GM12892 (cell line): ENCODE results near the gene HSPB1. TPM values are rescaled to one million over a fixed set of nuclear protein-coding genes. Genes with fewer than 3 reads are reported as not detected.
A peak's percentile ranks its signal among the peaks of the same experiment; 100 is the strongest.

Experiments
- DNase-seq: peaks from one replicate; pipeline ENCODE4 v3.0.0; 2011; ENCODE audit not compliant: insufficient read length
- FAIRE-seq: peaks from 2 replicates; lab custom pipeline; 2011; peaks lifted over from hg19 to GRCh38; lab: Jason Lieb, UNC
- POLR2A ChIP-seq: IDR thresholded peaks from 2 replicates; pipeline ENCODE4 v1.6.1; 2011; ENCODE audit warnings: low read depth, low read length, control low read depth
- POLR2AphosphoS5 ChIP-seq: IDR thresholded peaks from 2 replicates; pipeline ENCODE4 v1.6.1; 2011; ENCODE audit warnings: low read depth, low read length, control low read depth
- TAF1 ChIP-seq: IDR thresholded peaks from 2 replicates; pipeline ENCODE4 v1.6.1; 2011; ENCODE audit warnings: low read depth, mild to moderate bottlenecking, control low read depth, low read length, borderline replicate concordance
- polyA plus RNA-seq: library from polyadenylated mRNA; unstranded; fragments of >200 nt; gene quantifications from one replicate; pipeline ENCODE4 v1.2.1, GENCODE V29; 2012; ENCODE audit warnings: missing spikeins, inconsistent platforms; ENCODE audit not compliant: missing spikeins

Gene HSPB1
- 36.7 TPM for polyA plus RNA-seq

DNA sequence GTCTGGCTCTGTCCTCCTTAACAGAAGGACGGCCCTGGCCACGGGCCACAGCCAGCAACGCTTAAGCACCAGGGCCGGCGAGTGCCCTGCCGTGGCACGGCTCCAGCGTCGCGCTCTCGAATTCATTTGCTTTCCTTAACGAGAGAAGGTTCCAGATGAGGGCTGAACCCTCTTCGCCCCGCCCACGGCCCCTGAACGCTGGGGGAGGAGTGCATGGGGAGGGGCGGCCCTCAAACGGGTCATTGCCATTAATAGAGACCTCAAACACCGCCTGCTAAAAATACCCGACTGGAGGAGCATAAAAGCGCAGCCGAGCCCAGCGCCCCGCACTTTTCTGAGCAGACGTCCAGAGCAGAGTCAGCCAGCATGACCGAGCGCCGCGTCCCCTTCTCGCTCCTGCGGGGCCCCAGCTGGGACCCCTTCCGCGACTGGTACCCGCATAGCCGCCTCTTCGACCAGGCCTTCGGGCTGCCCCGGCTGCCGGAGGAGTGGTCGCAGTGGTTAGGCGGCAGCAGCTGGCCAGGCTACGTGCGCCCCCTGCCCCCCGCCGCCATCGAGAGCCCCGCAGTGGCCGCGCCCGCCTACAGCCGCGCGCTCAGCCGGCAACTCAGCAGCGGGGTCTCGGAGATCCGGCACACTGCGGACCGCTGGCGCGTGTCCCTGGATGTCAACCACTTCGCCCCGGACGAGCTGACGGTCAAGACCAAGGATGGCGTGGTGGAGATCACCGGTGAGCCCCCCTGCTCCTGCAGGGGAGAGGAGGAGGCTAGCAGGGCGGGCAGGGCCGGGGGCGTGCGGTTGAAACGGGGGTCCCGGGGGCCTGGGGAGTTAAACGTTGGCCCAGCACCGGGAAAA, at the start of gene HSPB1:
HSPB1 (plus strand) TSS at position 327 of the 855 bp plus-strand sequence; CDS start at position 367, 40 bp downstream.
- no peak for FAIRE-seq

DNA sequence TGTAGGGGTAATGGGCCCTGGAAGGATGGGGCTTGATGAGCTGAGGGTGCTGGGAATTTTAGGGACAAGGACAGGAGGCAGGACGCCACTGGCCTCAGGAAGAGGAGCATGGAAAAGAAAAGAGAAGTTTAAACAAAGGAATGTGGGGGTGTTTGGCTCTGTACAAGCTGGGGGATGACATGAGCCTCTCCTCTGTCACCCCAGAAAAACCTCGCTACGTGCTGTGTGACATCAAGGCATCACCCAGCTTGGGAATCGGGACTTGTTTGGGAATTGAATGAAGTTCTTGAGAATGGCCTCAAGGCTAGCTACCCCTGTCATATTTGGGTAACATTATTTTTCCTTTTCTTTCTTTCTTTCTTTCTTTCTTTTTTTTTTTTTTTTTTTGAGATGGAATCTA, 47.7 kb upstream of the HSPB1 start:
- FAIRE-seq: no peak
- DNase-seq: no peak
- TF ChIP-seq POLR2A: no peak
- TF ChIP-seq POLR2AphosphoS5: no peak
- no peak for TF ChIP-seq TAF1

More for the DNA sequence above, at the start of gene HSPB1:
- peak; percentile 64 for DNase-seq
- TF ChIP-seq POLR2AphosphoS5 (peak; percentile 67; the same call in 1 of the 2 replicates), TAF1 (0 out of 2 replicates have a peak, but pooled peaks have one; percentile 51), POLR2A (peak; percentile 82; the same call in 1 of the 2 replicates)

DNA sequence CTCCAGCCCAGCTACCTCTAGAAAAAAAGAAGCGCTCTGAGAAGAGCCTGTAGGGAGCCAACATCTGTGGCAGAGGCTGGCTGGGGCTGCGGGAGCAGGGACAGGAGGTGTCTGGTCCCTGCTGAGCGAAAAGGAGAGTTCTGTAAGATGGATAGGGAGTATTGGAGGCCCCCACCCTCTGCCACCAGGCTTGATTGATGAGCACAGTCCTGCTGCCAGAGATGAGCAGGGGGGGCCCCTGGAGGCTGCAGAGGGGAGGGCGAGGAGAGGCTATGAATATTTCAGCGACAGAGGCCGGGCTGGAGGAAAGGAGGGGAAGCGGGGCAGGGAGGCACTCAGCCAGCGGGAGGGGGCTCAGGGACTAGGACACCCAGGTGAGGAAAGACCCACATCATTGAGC, 44.5 kb upstream of the HSPB1 start:
- FAIRE-seq (no peak), DNase-seq (no peak)
- TF ChIP-seq TAF1: no peak
- no peak for TF ChIP-seq POLR2AphosphoS5
- TF ChIP-seq POLR2A: no peak

DNA sequence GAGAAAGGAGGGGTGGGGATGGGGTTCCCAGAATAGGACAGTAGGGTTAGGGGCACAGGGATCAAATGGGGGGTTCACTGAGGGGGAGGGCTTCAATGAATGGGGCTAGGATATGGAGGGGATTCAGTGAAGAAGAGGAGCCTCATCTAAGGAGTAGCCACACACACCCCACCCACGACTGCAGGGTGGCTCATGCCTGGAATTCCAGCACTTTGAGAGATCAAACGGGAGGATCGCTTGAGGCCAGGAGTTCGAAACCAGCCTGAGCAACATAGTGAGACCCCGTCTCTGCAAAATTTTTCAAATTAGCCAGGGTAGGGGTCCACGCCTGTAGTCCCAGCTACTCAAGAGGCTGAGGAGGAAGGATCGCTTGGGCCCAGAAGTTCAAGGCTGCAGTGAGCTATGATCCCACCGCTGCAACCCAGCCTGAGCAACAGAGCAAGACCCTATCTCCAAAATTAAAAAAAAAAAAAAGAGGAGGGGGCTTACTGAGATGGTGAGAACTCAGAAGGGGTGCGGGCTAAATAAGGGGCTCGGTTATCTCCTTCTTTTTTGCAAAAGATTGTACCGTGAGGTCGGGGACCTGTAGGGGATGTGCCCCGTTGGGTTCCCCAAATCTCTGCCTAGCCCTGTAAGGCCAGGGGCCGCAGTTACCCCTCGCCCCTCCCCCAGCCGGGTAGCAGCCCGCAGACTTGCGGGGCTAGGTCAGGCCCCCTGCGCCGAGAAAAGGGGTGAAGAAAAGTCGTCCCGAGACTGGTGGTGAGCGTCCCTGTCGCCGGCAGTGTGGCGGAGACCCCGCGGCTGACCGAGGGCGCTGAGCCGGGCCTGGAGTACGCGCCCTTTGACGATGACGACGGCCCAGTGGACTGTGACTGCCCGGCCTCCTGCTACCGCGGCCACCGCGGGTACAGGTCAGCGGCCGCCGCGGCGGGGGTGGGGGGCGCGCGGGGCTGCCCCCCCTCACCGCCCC, 43.1 kb upstream of the HSPB1 start:
- FAIRE-seq: no peak

DNA sequence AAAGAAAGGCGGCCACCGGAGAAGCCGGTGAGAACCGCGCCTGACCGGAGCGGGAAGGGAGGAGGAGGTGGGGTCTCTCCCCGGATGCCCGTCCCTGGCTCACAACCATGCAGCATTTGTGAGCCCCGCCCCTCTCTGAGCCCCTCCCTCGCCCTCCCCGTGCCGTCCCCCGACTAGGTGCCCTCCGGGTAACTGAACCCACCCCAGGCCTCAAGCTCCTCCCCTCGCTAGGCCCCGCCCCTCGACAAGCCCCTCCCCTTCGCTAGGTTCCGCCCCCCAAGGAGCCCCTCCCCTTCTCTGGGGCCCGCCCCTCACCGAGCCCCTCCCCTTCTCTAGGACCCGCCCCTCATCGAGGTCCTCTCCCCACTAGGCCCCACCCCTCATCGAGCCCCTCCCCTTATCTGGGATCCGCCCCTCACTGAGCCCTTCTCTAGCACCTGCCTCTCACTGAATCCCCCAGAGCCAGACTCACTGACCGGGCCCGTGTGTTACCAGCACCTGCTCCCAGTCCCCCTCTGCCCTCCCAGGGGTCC, 42.2 kb upstream of the HSPB1 start:
- FAIRE-seq (no peak), DNase-seq (no peak)
- TF ChIP-seq POLR2A (no peak), TAF1 (no peak), POLR2AphosphoS5 (no peak)

More for the DNA sequence above, 43.1 kb upstream of the HSPB1 start:
- DNase-seq: no peak
- no peak for TF ChIP-seq POLR2AphosphoS5
- no peak for TF ChIP-seq TAF1
- TF ChIP-seq POLR2A: no peak

DNA sequence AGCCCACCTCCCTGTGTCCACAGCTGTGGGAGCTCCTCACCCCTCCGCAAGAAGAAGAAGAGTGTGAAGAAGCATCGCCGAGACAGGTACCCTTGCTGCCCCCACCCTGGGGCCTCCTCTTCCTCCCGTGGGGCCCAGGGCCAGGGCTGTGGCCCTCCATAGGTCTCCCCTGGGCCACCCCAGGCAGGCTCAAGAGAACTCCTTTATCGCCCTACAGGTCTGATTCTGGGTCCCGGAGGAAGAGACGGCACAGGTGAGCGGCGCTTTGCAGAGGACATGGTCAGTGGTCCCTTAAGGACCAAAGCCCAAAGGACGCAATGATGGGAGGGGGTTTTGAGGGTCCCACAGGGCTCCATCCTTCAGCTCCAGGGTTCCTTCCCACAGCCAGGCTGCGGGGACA, 41.1 kb upstream of the HSPB1 start:
- DNase-seq: no peak
- FAIRE-seq: no peak
- TF ChIP-seq POLR2A (no peak), POLR2AphosphoS5 (no peak), TAF1 (no peak)

DNA sequence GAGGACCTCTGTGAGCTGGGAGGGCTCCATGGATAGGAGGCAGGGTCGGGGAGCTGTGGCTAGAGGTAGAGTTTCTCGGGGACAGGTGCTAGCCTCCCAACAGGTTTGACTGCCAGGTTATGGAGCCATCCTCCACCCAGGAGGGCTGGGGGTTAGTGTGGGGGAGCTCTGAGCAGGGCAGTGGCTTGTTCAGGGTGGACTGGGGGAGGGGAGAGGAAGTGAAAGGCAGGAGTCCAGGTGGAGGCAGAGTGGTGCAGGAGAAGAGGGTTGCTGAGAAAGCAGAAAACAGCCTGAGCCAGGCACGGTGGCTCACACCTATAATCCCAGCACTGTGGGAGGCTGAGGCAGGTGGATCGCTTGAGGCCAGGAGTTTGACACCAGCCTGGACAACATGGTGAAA, 40.5 kb upstream of the HSPB1 start:
- FAIRE-seq: no peak
- TF ChIP-seq TAF1 (no peak), POLR2A (no peak), POLR2AphosphoS5 (no peak)
- no peak for DNase-seq

DNA sequence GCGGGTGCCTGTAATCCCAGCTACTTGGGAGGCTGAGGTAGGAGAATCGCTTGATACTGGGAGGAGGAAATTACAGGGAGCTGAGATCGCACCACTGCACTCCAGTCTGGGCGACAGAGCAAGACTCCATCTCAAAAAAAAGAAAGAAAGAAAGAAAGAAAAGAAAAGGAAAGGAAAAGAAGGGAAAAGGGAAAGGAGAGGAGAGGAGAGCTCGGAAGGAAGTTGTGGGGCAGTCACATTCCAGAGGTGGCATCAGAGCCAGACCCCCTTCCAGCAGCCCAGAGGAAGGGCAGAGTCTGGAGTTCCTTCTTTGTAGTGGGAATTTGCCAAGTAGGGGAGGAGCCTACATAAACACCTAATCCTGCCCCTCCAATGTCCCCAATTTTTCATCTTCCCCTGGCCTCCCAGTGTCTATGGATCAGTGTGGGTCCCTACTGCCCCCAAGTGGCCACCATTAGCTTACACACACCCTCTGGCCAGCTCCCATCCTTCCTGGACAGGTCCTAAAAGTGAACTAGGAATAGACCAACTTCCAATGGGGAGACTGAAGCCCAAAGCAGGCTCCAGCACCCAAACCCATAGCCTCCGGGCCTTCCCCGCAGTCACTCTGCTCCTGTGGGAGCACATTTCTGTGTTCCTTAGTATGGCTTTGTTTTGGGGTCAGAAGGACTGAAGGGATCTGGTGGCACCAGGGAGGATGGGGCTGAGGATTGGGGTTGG, 39.6 kb upstream of the HSPB1 start:
- TF ChIP-seq POLR2AphosphoS5: no peak
- no peak for TF ChIP-seq TAF1
- no peak for TF ChIP-seq POLR2A
- DNase-seq (no peak), FAIRE-seq (peak; percentile 61)

DNA sequence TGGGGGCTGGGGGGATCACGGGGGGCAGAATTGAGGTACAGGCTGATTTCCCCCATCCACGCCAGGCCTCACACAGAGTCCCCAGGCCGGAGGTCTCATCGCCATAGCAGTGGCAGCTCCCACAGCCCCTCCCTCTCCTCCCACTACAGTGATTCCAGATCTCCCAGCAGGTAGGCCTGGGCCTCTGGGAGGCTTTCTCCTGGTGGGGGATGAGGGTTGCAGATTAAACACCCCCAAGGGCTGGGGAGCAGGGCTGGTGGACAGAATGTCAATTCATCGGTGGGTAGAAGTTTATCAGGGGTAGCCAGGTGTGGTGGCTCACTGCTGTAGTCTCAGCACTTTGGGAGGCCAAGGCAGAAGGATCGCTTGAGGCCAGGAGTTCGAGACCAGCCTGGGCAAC, 37.2 kb upstream of the HSPB1 start:
- DNase-seq (no peak), FAIRE-seq (no peak)
- TF ChIP-seq POLR2A (no peak), TAF1 (no peak), POLR2AphosphoS5 (no peak)

DNA sequence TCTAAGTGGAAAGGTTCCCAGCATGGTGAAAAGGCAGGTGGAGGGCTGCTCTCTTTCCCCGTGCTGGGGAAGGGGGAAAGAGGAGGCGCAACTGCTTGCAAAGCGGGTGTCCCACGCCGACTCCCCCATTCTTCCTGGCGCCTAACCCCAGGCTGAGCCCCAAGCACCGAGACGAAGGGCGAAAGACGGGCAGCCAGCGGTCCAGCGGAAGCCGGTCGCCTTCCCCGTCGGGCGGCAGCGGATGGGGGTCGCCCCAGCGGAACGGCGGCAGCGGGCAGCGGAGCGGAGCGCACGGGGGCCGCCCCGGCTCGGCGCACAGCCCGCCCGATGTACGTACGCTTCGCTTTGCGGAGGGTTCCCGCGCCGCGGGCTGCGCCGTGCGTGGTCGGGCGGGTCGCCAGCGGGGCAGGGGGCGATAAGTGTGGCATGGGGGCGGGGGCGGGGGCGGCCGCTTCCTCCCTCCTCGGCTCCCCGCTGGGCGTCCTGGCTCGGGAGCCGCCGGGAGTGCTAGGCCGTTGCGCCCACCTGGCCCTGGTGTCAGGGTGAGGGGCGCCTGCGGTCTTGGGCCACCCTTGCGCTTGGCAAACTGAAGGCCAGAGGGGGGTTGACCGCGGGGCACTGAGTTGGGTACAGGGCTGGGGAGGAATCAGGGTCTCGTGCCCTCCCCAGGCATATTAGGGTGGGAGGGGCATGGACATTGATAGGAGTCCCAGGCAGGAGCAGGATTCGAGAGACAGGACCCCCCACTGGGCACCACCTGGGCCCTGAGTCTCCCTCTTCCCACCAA, 35.2 kb upstream of the HSPB1 start:
- FAIRE-seq (peak; percentile 42), DNase-seq (no peak)
- TF ChIP-seq TAF1 (no peak), POLR2AphosphoS5 (no peak), POLR2A (no peak)
